ENCODE results near the gene CEP170B. TPM values are rescaled to one million over a fixed set of nuclear protein-coding genes. Genes with fewer than 3 reads are reported as not detected.
A peak's percentile ranks its signal among the peaks of the same experiment; 100 is the strongest.

The CEP170B gene
- total and polyA plus RNA-seq, 2 donors (not counting 1 experiment from before 2014, with no cell fraction given) = 4.0 to 13.9 TPM

GRCh38 chr14:104841730-104842129, 23.3 kb upstream of the CEP170B start:
- Histone ChIP-seq H3K4me3 (replicated peaks in 1 of 4; ENCODE audit: control extremely low read depth in 1 of 4, insufficient read depth in 1 of 4, low read depth in 3 of 4, low read length in 4 of 4) (no peak overlapping the region), H3K36me3 (ENCODE audit: control insufficient read depth, insufficient read depth, low read length) (no peaks in the 10 kb centered on the region), H3K79me2 (ENCODE audit: control insufficient read depth, insufficient read depth, low read length) (no peaks in the 10 kb centered on the region), H3K4me1 (ENCODE audit: control insufficient read depth, extremely low read depth, insufficient read depth, low read length) (no peaks in the 10 kb centered on the region), H3K27me3 (ENCODE audit: control insufficient read depth, insufficient read depth, low read length) (peaks cover 42% of the 10 kb centered on the region), H3K4me2 (ENCODE audit: extremely low read depth, insufficient read depth, low read length) (no peak overlapping the region), H2AFZ (ENCODE audit: low read length) (no peak overlapping the region), H3K27ac (ENCODE audit: insufficient read depth, low read length) (no peak overlapping the region), H4K20me1 (ENCODE audit: control insufficient read depth, extremely low read depth, insufficient read depth, low read length) (no peaks in the 10 kb centered on the region), H3K9me3 (ENCODE audit: control insufficient read depth, insufficient read depth, low read depth, low read length) (no peaks in the 10 kb centered on the region), H3K9ac (ENCODE audit: insufficient read depth, low read length) (no peak overlapping the region)
- no peak for DNase-seq (ENCODE audit: low read depth in 2 of 2)
- TF ChIP-seq, protein P1, sequence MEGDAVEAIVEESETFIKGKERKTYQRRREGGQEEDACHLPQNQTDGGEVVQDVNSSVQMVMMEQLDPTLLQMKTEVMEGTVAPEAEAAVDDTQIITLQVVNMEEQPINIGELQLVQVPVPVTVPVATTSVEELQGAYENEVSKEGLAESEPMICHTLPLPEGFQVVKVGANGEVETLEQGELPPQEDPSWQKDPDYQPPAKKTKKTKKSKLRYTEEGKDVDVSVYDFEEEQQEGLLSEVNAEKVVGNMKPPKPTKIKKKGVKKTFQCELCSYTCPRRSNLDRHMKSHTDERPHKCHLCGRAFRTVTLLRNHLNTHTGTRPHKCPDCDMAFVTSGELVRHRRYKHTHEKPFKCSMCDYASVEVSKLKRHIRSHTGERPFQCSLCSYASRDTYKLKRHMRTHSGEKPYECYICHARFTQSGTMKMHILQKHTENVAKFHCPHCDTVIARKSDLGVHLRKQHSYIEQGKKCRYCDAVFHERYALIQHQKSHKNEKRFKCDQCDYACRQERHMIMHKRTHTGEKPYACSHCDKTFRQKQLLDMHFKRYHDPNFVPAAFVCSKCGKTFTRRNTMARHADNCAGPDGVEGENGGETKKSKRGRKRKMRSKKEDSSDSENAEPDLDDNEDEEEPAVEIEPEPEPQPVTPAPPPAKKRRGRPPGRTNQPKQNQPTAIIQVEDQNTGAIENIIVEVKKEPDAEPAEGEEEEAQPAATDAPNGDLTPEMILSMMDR (conservative IDR thresholded peaks at IDR 0.05 in 1 of 2, IDR thresholded peaks at IDR 0.05 in 1 of 2; ENCODE audit: low read depth in 1 of 2, low read length in 2 of 2) = no peak
- no peak for TF ChIP-seq EZH2 (IDR thresholded peaks at IDR 0.05; ENCODE audit: low read length, missing control alignments)

DNA sequence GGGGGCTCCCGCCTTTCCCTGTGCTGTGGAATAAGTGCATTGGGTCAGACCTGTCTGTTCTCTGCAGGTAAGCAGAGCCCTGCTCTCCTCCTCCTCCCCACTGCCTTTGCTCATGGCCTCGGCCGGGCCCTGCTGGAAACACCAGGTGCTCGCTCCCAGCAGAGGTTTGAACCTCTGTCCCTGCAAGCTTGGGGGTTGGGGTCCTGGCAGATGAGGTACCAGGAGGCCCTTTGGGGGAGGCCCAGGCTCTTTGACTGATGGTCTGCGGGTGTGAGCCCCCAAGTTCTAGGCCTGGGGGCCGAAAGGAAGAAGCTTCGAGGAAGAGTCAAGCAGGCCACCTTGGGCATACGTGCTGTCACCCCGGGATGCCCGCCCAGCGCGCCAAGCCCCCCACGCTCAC, 22.1 kb upstream of the CEP170B start:
- H3K4me1 ChIP-seq (ENCODE audit: control insufficient read depth, extremely low read depth, insufficient read depth, low read length) = no peaks in the 10 kb centered on the region
- H3K9ac ChIP-seq (ENCODE audit: insufficient read depth, low read length) = no peak overlapping the region
- H2AFZ ChIP-seq (ENCODE audit: low read length) = no peak overlapping the region
- no peak overlapping the region for H3K4me3 ChIP-seq (replicated peaks in 1 of 4; ENCODE audit: control extremely low read depth in 1 of 4, insufficient read depth in 1 of 4, low read depth in 3 of 4, low read length in 4 of 4)
- no peaks in the 10 kb centered on the region for H3K36me3 ChIP-seq (ENCODE audit: control insufficient read depth, insufficient read depth, low read length)
- no peaks in the 10 kb centered on the region for H3K79me2 ChIP-seq (ENCODE audit: control insufficient read depth, insufficient read depth, low read length)
- peaks cover 42% of the 10 kb centered on the region for H3K27me3 ChIP-seq (ENCODE audit: control insufficient read depth, insufficient read depth, low read length)
- TF ChIP-seq, protein P1 (conservative IDR thresholded peaks at IDR 0.05 in 1 of 2, IDR thresholded peaks at IDR 0.05 in 1 of 2; ENCODE audit: low read depth in 1 of 2, low read length in 2 of 2) = no peak
- peak; percentile 29 for TF ChIP-seq EZH2 (IDR thresholded peaks at IDR 0.05; ENCODE audit: low read length, missing control alignments)
- no peaks in the 10 kb centered on the region for H3K9me3 ChIP-seq (ENCODE audit: control insufficient read depth, insufficient read depth, low read depth, low read length)
- DNase-seq (ENCODE audit: low read depth in 2 of 2) = no peak
- no peaks in the 10 kb centered on the region for H4K20me1 ChIP-seq (ENCODE audit: control insufficient read depth, extremely low read depth, insufficient read depth, low read length)
- no peak overlapping the region for H3K27ac ChIP-seq (ENCODE audit: insufficient read depth, low read length)
- no peak overlapping the region for H3K4me2 ChIP-seq (ENCODE audit: extremely low read depth, insufficient read depth, low read length)

- peak overlapping the region; percentile 25 for H3K4me2 ChIP-seq (ENCODE audit: extremely low read depth, insufficient read depth, low read length)
- no peak overlapping the region for H3K27ac ChIP-seq (ENCODE audit: insufficient read depth, low read length)
- peak overlapping the region in 1 of 4 experiments; percentile 4 for H3K4me3 ChIP-seq (replicated peaks in 1 of 4; ENCODE audit: control extremely low read depth in 1 of 4, insufficient read depth in 1 of 4, low read depth in 3 of 4, low read length in 4 of 4)
- TF ChIP-seq, protein P1 (conservative IDR thresholded peaks at IDR 0.05 in 1 of 2, IDR thresholded peaks at IDR 0.05 in 1 of 2; ENCODE audit: low read depth in 1 of 2, low read length in 2 of 2) = no peak
- peak; percentile 69 for TF ChIP-seq EZH2 (IDR thresholded peaks at IDR 0.05; ENCODE audit: low read length, missing control alignments)
- H3K4me1 ChIP-seq (ENCODE audit: control insufficient read depth, extremely low read depth, insufficient read depth, low read length) = no peaks in the 10 kb centered on the region
- no peaks in the 10 kb centered on the region for H3K79me2 ChIP-seq (ENCODE audit: control insufficient read depth, insufficient read depth, low read length)
- no peak overlapping the region for H2AFZ ChIP-seq (ENCODE audit: low read length)
- no peak overlapping the region for H3K9ac ChIP-seq (ENCODE audit: insufficient read depth, low read length)
- DNase-seq (ENCODE audit: low read depth in 2 of 2) = no peak
- no peaks in the 10 kb centered on the region for H4K20me1 ChIP-seq (ENCODE audit: control insufficient read depth, extremely low read depth, insufficient read depth, low read length)
- H3K27me3 ChIP-seq (ENCODE audit: control insufficient read depth, insufficient read depth, low read length) = peaks cover 42% of the 10 kb centered on the region
- H3K36me3 ChIP-seq (ENCODE audit: control insufficient read depth, insufficient read depth, low read length) = no peaks in the 10 kb centered on the region
- H3K9me3 ChIP-seq (ENCODE audit: control insufficient read depth, insufficient read depth, low read depth, low read length) = no peaks in the 10 kb centered on the region
These were observed 21.4 kb upstream of the CEP170B start for GRCh38 chr14:104843442-104844305.

All from fibroblast of lung (primary cell).